ENCODE measurements around the gene F13B.

The F13B gene

DNA sequence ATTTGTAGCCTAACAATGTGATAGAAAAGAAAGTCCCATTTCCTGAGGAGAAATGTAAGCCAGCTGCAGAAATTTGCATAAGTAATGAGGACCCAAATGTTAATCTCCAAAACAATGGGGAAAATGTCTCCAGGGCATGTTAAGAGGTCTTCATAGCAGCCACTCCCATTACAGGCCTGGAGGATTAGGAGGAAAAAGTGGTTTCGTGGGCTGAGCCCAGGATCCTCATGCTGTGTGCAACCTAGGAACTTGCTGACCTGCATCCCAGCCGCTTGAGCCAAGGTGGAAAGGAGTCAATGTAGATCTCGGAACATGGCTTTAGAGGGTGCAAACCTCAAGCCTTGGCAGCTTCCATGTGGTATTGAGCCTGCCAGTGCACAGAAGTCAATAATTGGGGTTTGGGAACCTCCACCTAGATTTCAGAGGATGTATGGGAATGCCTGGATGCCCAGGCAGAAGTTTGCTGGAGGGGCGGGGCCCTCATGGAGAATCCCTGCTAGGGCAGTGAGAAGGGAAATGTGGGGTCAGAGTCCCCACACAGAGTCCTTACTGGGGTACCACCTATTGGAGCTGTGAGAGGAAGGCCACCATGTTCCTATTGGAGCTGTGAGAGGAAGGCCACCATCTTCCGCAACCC lies 14.2 kb upstream of the F13B start:
- POLR2A ChIA-PET: no interaction called here
- DNase-seq (ENCODE audit: low read depth, low spot score): no peak
- TF ChIP-seq, protein P1, sequence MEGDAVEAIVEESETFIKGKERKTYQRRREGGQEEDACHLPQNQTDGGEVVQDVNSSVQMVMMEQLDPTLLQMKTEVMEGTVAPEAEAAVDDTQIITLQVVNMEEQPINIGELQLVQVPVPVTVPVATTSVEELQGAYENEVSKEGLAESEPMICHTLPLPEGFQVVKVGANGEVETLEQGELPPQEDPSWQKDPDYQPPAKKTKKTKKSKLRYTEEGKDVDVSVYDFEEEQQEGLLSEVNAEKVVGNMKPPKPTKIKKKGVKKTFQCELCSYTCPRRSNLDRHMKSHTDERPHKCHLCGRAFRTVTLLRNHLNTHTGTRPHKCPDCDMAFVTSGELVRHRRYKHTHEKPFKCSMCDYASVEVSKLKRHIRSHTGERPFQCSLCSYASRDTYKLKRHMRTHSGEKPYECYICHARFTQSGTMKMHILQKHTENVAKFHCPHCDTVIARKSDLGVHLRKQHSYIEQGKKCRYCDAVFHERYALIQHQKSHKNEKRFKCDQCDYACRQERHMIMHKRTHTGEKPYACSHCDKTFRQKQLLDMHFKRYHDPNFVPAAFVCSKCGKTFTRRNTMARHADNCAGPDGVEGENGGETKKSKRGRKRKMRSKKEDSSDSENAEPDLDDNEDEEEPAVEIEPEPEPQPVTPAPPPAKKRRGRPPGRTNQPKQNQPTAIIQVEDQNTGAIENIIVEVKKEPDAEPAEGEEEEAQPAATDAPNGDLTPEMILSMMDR (IDR thresholded peaks at IDR 0.05; ENCODE audit: insufficient read depth, low read length, missing control alignments): no peak
- H3K4me3 ChIP-seq (ENCODE audit: low read depth, low read length): no peak overlapping the region
- CTCF ChIA-PET: no interaction called here

- TF ChIP-seq, protein P1 (IDR thresholded peaks at IDR 0.05; ENCODE audit: insufficient read depth, low read length, missing control alignments): no peak
- CTCF ChIA-PET: no interaction called here
- POLR2A ChIA-PET: no interaction called here
- H3K4me3 ChIP-seq (ENCODE audit: low read depth, low read length): no peak overlapping the region
- no peak for DNase-seq (ENCODE audit: low read depth, low spot score)
Measured at GRCh38 chr1:197080323-197080722, 13.3 kb upstream of the F13B start.

DNA sequence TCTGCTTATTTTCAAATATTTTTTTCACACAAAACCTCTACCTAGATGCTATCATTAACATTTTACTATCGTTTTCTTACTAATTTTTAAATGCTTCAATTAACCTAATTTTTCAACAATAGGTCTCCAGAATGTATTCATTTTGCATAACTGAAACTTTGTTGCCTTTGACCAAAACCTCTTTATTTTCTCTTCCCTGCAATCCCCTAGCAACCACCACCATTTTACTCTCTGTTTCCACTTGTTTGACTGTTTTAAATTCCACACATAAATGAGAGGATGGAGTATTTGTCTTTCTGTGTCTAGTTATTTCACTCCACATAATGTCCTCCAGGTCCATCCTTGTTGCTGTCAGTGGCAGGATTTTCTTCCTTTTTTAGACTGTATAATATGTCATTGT lies 9.5 kb upstream of the F13B start:
- TF ChIP-seq, protein P1 (IDR thresholded peaks at IDR 0.05; ENCODE audit: insufficient read depth, low read length, missing control alignments): no peak
- ChIA-PET CTCF (no interaction called here), POLR2A (no interaction called here)
- DNase-seq (ENCODE audit: low read depth, low spot score): no peak
- H3K4me3 ChIP-seq (ENCODE audit: low read depth, low read length): no peak overlapping the region

GRCh38 chr1:197073978-197074377 lies 6.9 kb upstream of the F13B start:
- no peak for DNase-seq (ENCODE audit: low read depth, low spot score)
- TF ChIP-seq, protein P1 (IDR thresholded peaks at IDR 0.05; ENCODE audit: insufficient read depth, low read length, missing control alignments): no peak
- no peak overlapping the region for H3K4me3 ChIP-seq (ENCODE audit: low read depth, low read length)
- ChIA-PET CTCF (no interaction called here), POLR2A (no interaction called here)

- ChIA-PET POLR2A (no interaction called here), CTCF (no interaction called here)
- TF ChIP-seq, protein P1 (IDR thresholded peaks at IDR 0.05; ENCODE audit: insufficient read depth, low read length, missing control alignments): no peak
- no peak for DNase-seq (ENCODE audit: low read depth, low spot score)
- H3K4me3 ChIP-seq (ENCODE audit: low read depth, low read length): no peak overlapping the region
Measured at GRCh38 chr1:197067457-197067818, 378 bp upstream of the F13B start.

GRCh38 chr1:197066277-197066676 lies 783 bp downstream of the F13B start:
- DNase-seq (ENCODE audit: low read depth, low spot score): no peak
- TF ChIP-seq, protein P1 (IDR thresholded peaks at IDR 0.05; ENCODE audit: insufficient read depth, low read length, missing control alignments): no peak
- H3K4me3 ChIP-seq (ENCODE audit: low read depth, low read length): no peak overlapping the region
- ChIA-PET CTCF (no interaction called here), POLR2A (no interaction called here)

All from AG04449 (cell line).